ENCODE results near the gene PELI1. TPM values are rescaled to one million over a fixed set of nuclear protein-coding genes. Genes with fewer than 3 reads are reported as not detected.

PELI1 gene
- total and polyA plus RNA-seq, 10 donors = 14.5 to 70.1 (median 55.7) TPM

DNA sequence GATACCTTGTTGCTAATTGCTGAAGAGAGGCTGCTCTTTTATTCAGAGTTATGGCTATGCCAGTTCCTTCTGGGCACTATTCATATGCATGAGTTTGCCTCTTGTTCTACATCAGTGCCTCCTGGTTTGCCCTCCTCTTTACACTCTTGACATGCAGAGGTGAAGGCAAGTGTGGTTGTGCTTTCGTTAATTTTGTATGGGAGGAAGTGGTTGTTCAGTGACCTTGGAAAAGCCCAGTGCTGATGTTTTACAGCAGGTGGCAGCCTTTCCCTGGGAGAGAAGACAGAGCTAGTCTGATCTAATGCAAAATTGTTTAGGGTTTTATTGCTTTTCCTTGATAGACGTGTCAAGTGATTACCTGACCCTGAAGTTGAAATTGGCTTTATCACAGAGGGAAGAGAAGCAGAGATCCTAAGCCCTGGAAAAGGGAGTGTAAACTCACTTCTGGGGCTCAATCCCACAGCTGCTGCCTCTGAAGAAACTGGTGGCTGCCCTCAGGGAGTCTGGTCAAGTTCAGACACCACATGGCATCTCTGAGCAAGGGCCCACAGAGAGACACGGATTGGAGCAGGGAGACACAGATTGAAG, 94.5 kb downstream of the PELI1 start:
- Histone ChIP-seq H3K27me3 (replicated peaks in 1 of 7) (no peaks in the 10 kb centered on the region), H3K4me1 (peaks cover 8 to 32% (median 19%) of the 10 kb centered on the region in 6 donors), H3K4me3 (no peak overlapping the region), H3K36me3 (no peaks in the 10 kb centered on the region), H3K27ac (peak overlapping the region in 1 of 8 donors; percentile 26), H3K9me3 (no peaks in the 10 kb centered on the region)
- DNase-seq = peak; percentile 78
- 6 to 18% (median 8%) methylated on average over 3 of the region's 3 CpGs for WGBS, 5 donors
- intact Hi-C loops (cut with DNase I; ENCODE audit: low total_unique reads) = loop anchor here (2.0 to 5.0 kb wide), 3 partner anchors 93 to 438 kb away; partner anchors contain the start of gene PELI1
- peak in 1 of 3 donors; percentile 52 for TF ChIP-seq POLR2AphosphoS5 (IDR thresholded peaks at IDR 0.05)
- TF ChIP-seq, protein P1, sequence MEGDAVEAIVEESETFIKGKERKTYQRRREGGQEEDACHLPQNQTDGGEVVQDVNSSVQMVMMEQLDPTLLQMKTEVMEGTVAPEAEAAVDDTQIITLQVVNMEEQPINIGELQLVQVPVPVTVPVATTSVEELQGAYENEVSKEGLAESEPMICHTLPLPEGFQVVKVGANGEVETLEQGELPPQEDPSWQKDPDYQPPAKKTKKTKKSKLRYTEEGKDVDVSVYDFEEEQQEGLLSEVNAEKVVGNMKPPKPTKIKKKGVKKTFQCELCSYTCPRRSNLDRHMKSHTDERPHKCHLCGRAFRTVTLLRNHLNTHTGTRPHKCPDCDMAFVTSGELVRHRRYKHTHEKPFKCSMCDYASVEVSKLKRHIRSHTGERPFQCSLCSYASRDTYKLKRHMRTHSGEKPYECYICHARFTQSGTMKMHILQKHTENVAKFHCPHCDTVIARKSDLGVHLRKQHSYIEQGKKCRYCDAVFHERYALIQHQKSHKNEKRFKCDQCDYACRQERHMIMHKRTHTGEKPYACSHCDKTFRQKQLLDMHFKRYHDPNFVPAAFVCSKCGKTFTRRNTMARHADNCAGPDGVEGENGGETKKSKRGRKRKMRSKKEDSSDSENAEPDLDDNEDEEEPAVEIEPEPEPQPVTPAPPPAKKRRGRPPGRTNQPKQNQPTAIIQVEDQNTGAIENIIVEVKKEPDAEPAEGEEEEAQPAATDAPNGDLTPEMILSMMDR (IDR thresholded peaks at IDR 0.05 in 8 of 11, conservative IDR thresholded peaks at IDR 0.05 in 3 of 11) = peak; percentile 70 to 96 (median 88)
- TF ChIP-seq POLR2A (IDR thresholded peaks at IDR 0.05) = no peak

DNA sequence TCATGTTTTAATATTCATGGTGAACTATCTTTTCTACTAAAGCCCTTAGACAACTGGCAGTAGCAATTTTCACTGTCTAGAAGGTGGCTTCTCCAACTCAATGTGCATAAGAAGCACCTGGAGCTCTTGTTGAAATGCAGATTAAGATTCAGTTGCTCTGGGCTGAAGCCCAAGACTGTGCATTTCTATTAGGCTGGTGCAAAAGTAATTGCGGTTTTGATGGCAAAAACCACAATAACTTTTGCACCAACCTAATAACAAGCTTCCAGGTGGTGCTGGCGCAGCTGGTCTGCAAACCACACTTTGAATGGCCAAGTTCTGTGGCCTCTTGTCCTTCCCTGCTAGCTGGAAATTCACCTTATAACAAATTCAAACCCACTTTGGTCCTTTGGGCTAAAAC, 98.3 kb downstream of the PELI1 start:
- intact Hi-C loops (cut with DNase I; ENCODE audit: low total_unique reads) = no loop called here
- H3K9me3 ChIP-seq = no peaks in the 10 kb centered on the region
- H3K27ac ChIP-seq = no peak overlapping the region
- no peak for TF ChIP-seq POLR2A (IDR thresholded peaks at IDR 0.05)
- TF ChIP-seq POLR2AphosphoS5 (IDR thresholded peaks at IDR 0.05) = no peak
- TF ChIP-seq, protein P1 (IDR thresholded peaks at IDR 0.05 in 8 of 11, conservative IDR thresholded peaks at IDR 0.05 in 3 of 11) = no peak
- H3K27me3 ChIP-seq (replicated peaks in 1 of 7) = no peaks in the 10 kb centered on the region
- no peaks in the 10 kb centered on the region for H3K36me3 ChIP-seq
- H3K4me1 ChIP-seq = peaks cover 3 to 11% (median 9%) of the 10 kb centered on the region in 6 donors
- 93 to 96% (median 96%) methylated on average over 2 of the region's 2 CpGs for WGBS, 5 donors
- no peak overlapping the region for H3K4me3 ChIP-seq
- DNase-seq = no peak

Other genes with a start within 250 kb of the PELI1 start
- gene VPS54, start 125.0 kb downstream of the PELI1 start, total RNA-seq = 10 to 100 TPM; 20.2 to 31.3 (median 26.1) TPM
- gene VPS54, start 125.0 kb downstream of the PELI1 start, polyA plus RNA-seq = 10 to 100 TPM in 2 of 3 donors, 1 to 10 TPM in 1; 9.2 to 13.7 (median 11.6) TPM

Data from spleen (tissue), 11 donors.